Astrocyte (in vitro differentiated cells and primary cell): Measurements from ENCODE around the gene TPP1. TPM values are rescaled to one million over a fixed set of nuclear protein-coding genes. Genes with fewer than 3 reads are reported as not detected.

Experiments
- DNase-seq: peaks from one replicate; pipeline ENCODE4 v3.0.0-alpha.2; 2010; ENCODE audit warnings: low read depth
- FAIRE-seq: peaks from 2 replicates; lab custom pipeline; 2011; peaks lifted over from hg19 to GRCh38; lab: Jason Lieb, UNC
- H2AFZ ChIP-seq: 2 replicates; pipeline ENCODE4 v1.6.0; 2012; ENCODE audit warnings: low read depth, low read length, inconsistent platforms
- H3K27ac ChIP-seq: 2 replicates; pipeline ENCODE4 v1.5.1; 2011; ENCODE audit warnings: low read depth, low read length, inconsistent platforms
- H3K27me3 ChIP-seq: 2 replicates; pipeline ENCODE4 v1.6.0; 2011; ENCODE audit warnings: low read length, inconsistent platforms; ENCODE audit not compliant: insufficient read depth
- H3K36me3 ChIP-seq: 2 replicates; pipeline ENCODE4 v1.5.1; 2011; ENCODE audit warnings: low read length, inconsistent platforms; ENCODE audit not compliant: insufficient read depth
- H3K4me1 ChIP-seq: 2 replicates; pipeline ENCODE4 v1.5.1; 2011; ENCODE audit warnings: low read length, inconsistent platforms; ENCODE audit not compliant: insufficient read depth
- H3K4me2 ChIP-seq: 2 replicates; pipeline ENCODE4 v1.6.0; 2012; ENCODE audit warnings: low read length, inconsistent platforms
- H3K4me3 ChIP-seq: 2 replicates; pipeline ENCODE4 v1.5.1; 2011; ENCODE audit warnings: low read depth, mild to moderate bottlenecking, low read length, inconsistent platforms; ENCODE audit not compliant: insufficient read depth
- H3K79me2 ChIP-seq: 2 replicates; pipeline ENCODE4 v1.6.0; 2012; ENCODE audit warnings: mild to moderate bottlenecking, low read length, inconsistent platforms; ENCODE audit not compliant: insufficient read depth
- H3K9ac ChIP-seq: 2 replicates; pipeline ENCODE4 v1.6.0; 2012; ENCODE audit warnings: mild to moderate bottlenecking, low read length, inconsistent platforms
- H3K9me3 ChIP-seq: 2 replicates; pipeline ENCODE4 v1.5.1; 2012; ENCODE audit warnings: low read depth, mild to moderate bottlenecking, low read length, inconsistent platforms; ENCODE audit not compliant: insufficient read depth
- H4K20me1 ChIP-seq: 2 replicates; pipeline ENCODE4 v1.6.0; 2012; ENCODE audit warnings: low read length, inconsistent platforms; ENCODE audit not compliant: insufficient read depth
- H3K27ac Mint-ChIP-seq: one replicate; pipeline ENCODE4 v1.8.0; 2021; ENCODE audit warnings: mild to moderate bottlenecking, mixed read lengths; ENCODE audit not compliant: unreplicated experiment
- H3K27me3 Mint-ChIP-seq: one replicate; pipeline ENCODE4 v1.8.0; 2021; ENCODE audit warnings: low read depth, mixed read lengths; ENCODE audit not compliant: unreplicated experiment
- H3K36me3 Mint-ChIP-seq: one replicate; pipeline ENCODE4 v1.8.0; 2021; ENCODE audit warnings: low read depth, mixed read lengths; ENCODE audit not compliant: unreplicated experiment
- H3K4me1 Mint-ChIP-seq: one replicate; pipeline ENCODE4 v1.8.0; 2021; ENCODE audit warnings: low read depth, mixed read lengths; ENCODE audit not compliant: unreplicated experiment
- H3K4me3 Mint-ChIP-seq: one replicate; pipeline ENCODE4 v1.8.0; 2021; ENCODE audit warnings: mild to moderate bottlenecking, moderate library complexity, mixed read lengths; ENCODE audit not compliant: unreplicated experiment
- H3K9me3 Mint-ChIP-seq: one replicate; pipeline ENCODE4 v1.8.0; 2021; ENCODE audit warnings: mild to moderate bottlenecking, mixed read lengths; ENCODE audit not compliant: unreplicated experiment
- EZH2 ChIP-seq: IDR thresholded peaks from 2 replicates; pipeline ENCODE4 v1.6.1; 2012; ENCODE audit warnings: mild to moderate bottlenecking, low read length, inconsistent platforms; ENCODE audit not compliant: insufficient read depth
- total RNA-seq: library from RNA; stranded (reverse); gene quantifications from 2 replicates; pipeline ENCODE4 v1.2.1, GENCODE V29; 2021
- TF ChIP-seq, protein P1 (sequence below): IDR thresholded peaks from 2 replicates; pipeline ENCODE4 v1.5.1; 2011; ENCODE audit warnings: low read depth, mild to moderate bottlenecking, inconsistent platforms, low read length, moderate library complexity; ENCODE audit not compliant: insufficient read depth

TPP1 gene
- total RNA-seq, 1 donor from 2014 or later = 43.4 TPM

DNA sequence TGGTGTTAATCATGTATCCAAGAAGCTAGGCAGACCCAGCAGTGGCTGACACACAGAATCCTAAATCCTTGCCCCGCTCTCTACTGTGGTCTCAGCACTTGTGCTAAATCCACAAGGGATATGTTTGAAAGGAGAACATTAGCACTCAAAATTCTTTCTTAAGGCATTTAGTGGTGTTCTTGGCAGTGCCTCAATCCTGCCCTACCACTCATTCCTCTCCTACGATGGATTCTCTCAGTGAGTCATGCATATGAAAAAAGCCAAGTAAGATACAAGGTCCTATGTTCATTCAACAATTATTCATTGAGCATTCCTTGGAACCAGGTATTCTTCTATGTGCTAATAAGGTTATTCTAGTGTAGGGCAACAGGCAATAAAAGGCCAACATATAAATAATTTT lies 47.0 kb downstream of the TPP1 start:
- Histone ChIP-seq H3K27me3 (no peaks in the 10 kb centered on the region), H3K9ac (no peak overlapping the region), H3K4me3 (no peak overlapping the region), H3K4me1 (peaks cover 22% of the 10 kb centered on the region), H3K36me3 (no peaks in the 10 kb centered on the region), H3K79me2 (no peaks in the 10 kb centered on the region), H3K4me2 (peak overlapping the region; percentile 27), H4K20me1 (peaks cover 20% of the 10 kb centered on the region), H3K9me3 (no peaks in the 10 kb centered on the region), H3K27ac (no peak overlapping the region), H2AFZ (no peak overlapping the region)
- H3K27me3 Mint-ChIP-seq = no peaks in the 10 kb centered on the region
- peaks cover 4% of the 10 kb centered on the region for H3K9me3 Mint-ChIP-seq
- FAIRE-seq = no peak
- no peak for TF ChIP-seq EZH2
- TF ChIP-seq, protein P1, sequence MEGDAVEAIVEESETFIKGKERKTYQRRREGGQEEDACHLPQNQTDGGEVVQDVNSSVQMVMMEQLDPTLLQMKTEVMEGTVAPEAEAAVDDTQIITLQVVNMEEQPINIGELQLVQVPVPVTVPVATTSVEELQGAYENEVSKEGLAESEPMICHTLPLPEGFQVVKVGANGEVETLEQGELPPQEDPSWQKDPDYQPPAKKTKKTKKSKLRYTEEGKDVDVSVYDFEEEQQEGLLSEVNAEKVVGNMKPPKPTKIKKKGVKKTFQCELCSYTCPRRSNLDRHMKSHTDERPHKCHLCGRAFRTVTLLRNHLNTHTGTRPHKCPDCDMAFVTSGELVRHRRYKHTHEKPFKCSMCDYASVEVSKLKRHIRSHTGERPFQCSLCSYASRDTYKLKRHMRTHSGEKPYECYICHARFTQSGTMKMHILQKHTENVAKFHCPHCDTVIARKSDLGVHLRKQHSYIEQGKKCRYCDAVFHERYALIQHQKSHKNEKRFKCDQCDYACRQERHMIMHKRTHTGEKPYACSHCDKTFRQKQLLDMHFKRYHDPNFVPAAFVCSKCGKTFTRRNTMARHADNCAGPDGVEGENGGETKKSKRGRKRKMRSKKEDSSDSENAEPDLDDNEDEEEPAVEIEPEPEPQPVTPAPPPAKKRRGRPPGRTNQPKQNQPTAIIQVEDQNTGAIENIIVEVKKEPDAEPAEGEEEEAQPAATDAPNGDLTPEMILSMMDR = no peak
- peaks cover 29% of the 10 kb centered on the region for H3K4me1 Mint-ChIP-seq
- peak; percentile 91 for DNase-seq
- H3K36me3 Mint-ChIP-seq = peaks cover 11% of the 10 kb centered on the region
- no peak overlapping the region for H3K4me3 Mint-ChIP-seq
- H3K27ac Mint-ChIP-seq = no peak overlapping the region

DNA sequence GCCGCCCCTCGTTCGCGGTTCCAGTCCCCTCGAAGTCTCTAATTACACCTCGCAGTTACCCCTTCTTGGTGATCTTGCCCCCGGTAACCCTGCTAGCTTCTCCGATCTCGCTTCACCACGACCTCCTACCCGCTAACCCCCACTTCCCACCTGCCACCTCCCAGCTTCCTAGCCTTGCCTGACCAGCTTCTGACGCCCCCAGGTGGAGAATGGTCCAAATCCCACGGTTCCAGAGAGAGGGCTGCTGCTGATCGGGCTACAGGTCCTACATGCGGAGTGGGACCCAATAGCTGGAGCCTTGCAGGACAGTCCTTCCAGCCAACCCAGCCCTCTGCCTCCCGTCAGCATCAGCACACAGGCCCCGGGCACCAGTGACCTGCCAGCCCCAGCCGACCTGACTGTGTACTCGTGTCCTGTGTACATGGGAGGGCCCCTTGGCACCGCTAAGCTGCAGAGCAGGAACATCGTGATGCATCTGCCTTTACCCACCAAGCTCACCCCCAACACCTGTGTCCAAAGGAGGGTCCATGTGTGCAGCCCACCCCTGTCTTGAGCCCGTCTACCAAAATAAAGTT lies 47.7 kb downstream of the TPP1 start:
- Histone ChIP-seq H3K4me2 (peak overlapping the region; percentile 27), H3K9ac (no peak overlapping the region), H3K27me3 (no peaks in the 10 kb centered on the region), H3K9me3 (no peaks in the 10 kb centered on the region), H3K4me1 (peaks cover 15% of the 10 kb centered on the region), H2AFZ (no peak overlapping the region), H4K20me1 (peaks cover 20% of the 10 kb centered on the region), H3K27ac (no peak overlapping the region), H3K36me3 (no peaks in the 10 kb centered on the region), H3K79me2 (no peaks in the 10 kb centered on the region), H3K4me3 (no peak overlapping the region)
- Mint-ChIP-seq H3K27me3 (peaks cover under 1% of the 10 kb centered on the region), H3K36me3 (peaks cover 12% of the 10 kb centered on the region), H3K4me1 (peaks cover 22% of the 10 kb centered on the region), H3K9me3 (peaks cover 3% of the 10 kb centered on the region), H3K27ac (no peak overlapping the region), H3K4me3 (no peak overlapping the region)
- TF ChIP-seq, protein P1 = no peak
- TF ChIP-seq EZH2 = no peak
- DNase-seq = no peak
- FAIRE-seq = no peak

DNA sequence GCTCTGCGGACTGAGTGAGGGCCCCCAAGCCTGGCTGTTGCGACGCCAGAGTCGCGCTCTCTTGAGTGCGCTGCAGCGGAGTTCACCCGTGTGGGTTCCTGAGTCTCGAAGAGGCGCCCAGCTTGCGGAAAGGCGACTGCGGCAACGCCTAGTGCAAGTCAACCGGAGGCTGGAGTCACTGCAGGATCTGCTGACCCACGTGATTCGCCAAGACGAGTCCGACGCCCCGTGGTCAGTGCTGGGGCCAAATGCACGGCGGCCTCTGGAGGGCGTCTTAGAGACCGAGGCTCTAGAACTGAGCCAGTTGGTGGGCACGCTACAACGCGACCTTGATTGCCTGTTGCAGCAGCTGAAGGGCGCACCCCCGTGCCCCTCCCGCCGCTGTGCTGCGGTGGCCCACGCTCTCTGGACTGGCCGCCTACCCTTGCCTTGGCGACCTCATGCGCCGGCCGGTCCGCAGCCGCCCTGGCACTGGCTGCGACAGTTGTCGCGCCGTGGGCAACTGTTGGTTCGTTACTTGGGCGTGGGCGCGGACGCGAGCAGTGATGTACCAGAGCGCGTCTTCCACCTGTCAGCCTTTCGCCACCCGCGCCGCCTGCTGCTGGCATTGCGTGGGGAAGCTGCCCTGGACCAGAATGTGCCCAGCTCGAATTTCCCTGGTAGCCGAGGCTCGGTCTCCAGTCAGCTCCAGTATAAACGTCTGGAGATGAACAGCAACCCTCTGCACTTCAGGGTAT lies 48.4 kb downstream of the TPP1 start:
- peaks cover 3% of the 10 kb centered on the region for H3K27me3 Mint-ChIP-seq
- H3K4me1 Mint-ChIP-seq = peaks cover 21% of the 10 kb centered on the region
- H2AFZ ChIP-seq = no peak overlapping the region
- H3K27ac Mint-ChIP-seq = no peak overlapping the region
- H3K4me2 ChIP-seq = no peak overlapping the region
- peaks cover 20% of the 10 kb centered on the region for H4K20me1 ChIP-seq
- no peaks in the 10 kb centered on the region for H3K36me3 ChIP-seq
- H3K79me2 ChIP-seq = no peaks in the 10 kb centered on the region
- no peak for TF ChIP-seq EZH2
- TF ChIP-seq, protein P1 = no peak
- H3K4me1 ChIP-seq = peaks cover 14% of the 10 kb centered on the region
- no peak for FAIRE-seq
- peaks cover 13% of the 10 kb centered on the region for H3K36me3 Mint-ChIP-seq
- H3K9ac ChIP-seq = no peak overlapping the region
- H3K9me3 Mint-ChIP-seq = peaks cover 3% of the 10 kb centered on the region
- no peaks in the 10 kb centered on the region for H3K27me3 ChIP-seq
- H3K27ac ChIP-seq = no peak overlapping the region
- no peak for DNase-seq
- no peak overlapping the region for H3K4me3 ChIP-seq
- H3K4me3 Mint-ChIP-seq = no peak overlapping the region
- no peaks in the 10 kb centered on the region for H3K9me3 ChIP-seq
